Measurements from ENCODE around the gene GRID1.

DNA sequence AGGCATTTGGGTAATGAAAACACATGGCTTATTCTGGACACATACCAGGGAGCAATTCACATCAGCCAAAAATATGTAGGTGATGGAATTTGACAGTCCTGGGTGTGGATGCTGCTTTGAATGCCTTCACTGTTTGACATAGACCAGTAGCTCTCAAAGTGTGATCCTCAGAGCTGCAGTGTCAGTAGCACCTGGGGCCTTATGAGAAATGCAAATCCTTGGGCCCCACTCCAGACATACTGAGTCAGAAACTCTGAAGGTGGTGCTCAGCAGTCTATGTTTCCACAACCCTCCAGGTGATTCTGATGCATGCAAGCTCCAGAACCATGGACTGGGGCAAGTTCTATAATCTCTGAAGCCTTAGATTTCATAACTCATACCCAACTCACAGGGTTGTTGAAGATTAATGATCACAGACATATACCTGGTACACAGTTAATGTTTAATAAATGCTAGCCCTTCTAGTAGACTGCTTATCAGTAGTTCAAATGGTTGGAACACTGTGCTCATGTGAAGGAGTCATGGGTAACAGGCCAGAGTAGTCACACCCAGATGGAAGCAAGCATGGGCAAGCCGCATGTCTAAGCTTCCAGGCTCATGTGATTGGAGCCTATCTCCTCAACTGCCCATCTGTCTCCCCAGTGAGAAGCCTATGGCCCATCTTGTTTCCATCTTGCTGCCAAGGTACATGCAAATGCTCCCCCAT, 715.7 kb downstream of the GRID1 start:
- TF ChIP-seq GATA2 (IDR thresholded peaks at IDR 0.05; ENCODE audit: low read depth, low read length): no peak
- no peak for TF ChIP-seq GATA3 (IDR thresholded peaks at IDR 0.05; ENCODE audit: low read depth, low read length)

Measured in SH-SY5Y (cell line).